ENCODE data around the gene CNGB1. TPM values are rescaled to one million over a fixed set of nuclear protein-coding genes. Genes with fewer than 3 reads are reported as not detected.

The CNGB1 gene
- total RNA-seq, 1 experiment from 2014 or later = not detected

DNA sequence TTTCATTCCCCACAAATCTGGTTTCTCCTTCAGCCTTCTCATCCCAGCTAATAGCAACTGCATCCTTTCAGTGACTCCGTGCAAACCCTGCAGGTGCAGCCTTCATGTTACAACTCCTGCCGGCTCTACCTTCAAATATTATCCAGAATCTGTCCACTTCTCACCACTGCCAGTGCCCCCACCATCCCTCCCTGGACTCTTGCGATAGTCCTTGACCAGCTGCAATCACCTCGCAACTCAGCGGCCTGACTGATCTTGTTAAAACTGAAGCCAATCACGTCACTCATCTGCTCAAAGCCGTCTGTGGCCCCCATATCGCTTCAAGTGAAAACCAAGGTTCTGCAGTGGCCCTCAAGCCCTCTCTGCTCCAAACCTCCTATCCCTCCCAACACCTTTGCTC lies 125.8 kb downstream of the CNGB1 start:
- ChIA-PET POLR2A (no interaction called here), CTCF (no interaction called here)
- H3K36me3 Mint-ChIP-seq = no peaks in the 10 kb centered on the region
- no peak overlapping the region for H3K4me3 Mint-ChIP-seq
- no peaks in the 10 kb centered on the region for H3K9me3 Mint-ChIP-seq
- TF ChIP-seq, protein P1, sequence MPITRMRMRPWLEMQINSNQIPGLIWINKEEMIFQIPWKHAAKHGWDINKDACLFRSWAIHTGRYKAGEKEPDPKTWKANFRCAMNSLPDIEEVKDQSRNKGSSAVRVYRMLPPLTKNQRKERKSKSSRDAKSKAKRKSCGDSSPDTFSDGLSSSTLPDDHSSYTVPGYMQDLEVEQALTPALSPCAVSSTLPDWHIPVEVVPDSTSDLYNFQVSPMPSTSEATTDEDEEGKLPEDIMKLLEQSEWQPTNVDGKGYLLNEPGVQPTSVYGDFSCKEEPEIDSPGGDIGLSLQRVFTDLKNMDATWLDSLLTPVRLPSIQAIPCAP (CRISPR knock-in tag; IDR thresholded peaks at IDR 0.05) = no peak
- peak; percentile 68; the same call in 1 of the 2 replicates for TF ChIP-seq GABPB1 (CRISPR knock-in tag; IDR thresholded peaks at IDR 0.05)
- H3K4me1 Mint-ChIP-seq = peaks cover 52% of the 10 kb centered on the region
- DNase-seq (ENCODE audit: low spot score) (no peak), ATAC-seq (no peak)
- peak overlapping the region; percentile 80; the same call in 1 of the 2 replicates for H3K27ac Mint-ChIP-seq
- H3K27me3 Mint-ChIP-seq (ENCODE audit: low read depth) = no peaks in the 10 kb centered on the region; the same call in 1 of the 2 replicates

DNA sequence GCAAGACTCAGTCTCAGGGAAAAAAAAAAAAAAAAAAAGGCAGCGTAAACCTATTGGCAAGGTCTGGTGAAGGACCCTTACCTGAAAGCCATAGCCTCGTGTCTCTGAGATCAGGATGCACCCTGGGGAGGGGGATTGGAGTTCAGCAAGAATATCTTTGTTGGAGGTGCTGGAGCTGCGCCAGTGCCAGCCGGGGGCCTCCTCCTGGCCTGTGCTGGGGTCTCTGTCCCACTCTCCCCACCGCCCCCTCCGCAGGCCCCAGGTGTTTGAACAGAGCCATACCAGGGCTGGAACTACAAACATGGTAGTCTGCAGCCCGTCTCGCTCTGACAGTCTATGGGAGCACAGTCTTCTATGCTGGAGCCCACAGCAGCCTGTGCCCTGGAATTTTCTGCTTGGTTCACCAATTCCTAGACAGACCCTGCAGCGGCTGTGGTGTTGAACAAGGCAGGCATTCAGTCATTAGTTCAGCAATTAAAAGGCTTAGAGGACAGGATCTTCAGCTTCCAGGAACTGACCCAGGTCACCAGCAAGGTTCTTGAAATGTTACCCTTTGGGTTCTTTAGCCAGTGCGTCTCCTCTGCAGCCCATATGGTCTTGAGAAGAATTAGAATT lies 126.4 kb downstream of the CNGB1 start:
- H3K4me1 Mint-ChIP-seq = peaks cover 56% of the 10 kb centered on the region
- TF ChIP-seq ZNF138 (CRISPR knock-in tag; conservative IDR thresholded peaks at IDR 0.05) (no peak), ATF3 (CRISPR knock-in tag; conservative IDR thresholded peaks at IDR 0.05) (no peak), ZBTB43 (CRISPR knock-in tag; IDR thresholded peaks at IDR 0.05) (no peak), NR3C1 (CRISPR knock-in tag; conservative IDR thresholded peaks at IDR 0.05; ENCODE audit: low read depth) (no peak)
- ChIA-PET POLR2A (no interaction called here), CTCF (no interaction called here)
- H3K27me3 Mint-ChIP-seq (ENCODE audit: low read depth) = no peaks in the 10 kb centered on the region; the same call in 1 of the 2 replicates
- no peak overlapping the region for H3K4me3 Mint-ChIP-seq
- H3K27ac Mint-ChIP-seq = no peak overlapping the region
- no peak for ATAC-seq
- no peaks in the 10 kb centered on the region for H3K9me3 Mint-ChIP-seq
- no peaks in the 10 kb centered on the region for H3K36me3 Mint-ChIP-seq
- no peak for DNase-seq (ENCODE audit: low spot score)

DNA sequence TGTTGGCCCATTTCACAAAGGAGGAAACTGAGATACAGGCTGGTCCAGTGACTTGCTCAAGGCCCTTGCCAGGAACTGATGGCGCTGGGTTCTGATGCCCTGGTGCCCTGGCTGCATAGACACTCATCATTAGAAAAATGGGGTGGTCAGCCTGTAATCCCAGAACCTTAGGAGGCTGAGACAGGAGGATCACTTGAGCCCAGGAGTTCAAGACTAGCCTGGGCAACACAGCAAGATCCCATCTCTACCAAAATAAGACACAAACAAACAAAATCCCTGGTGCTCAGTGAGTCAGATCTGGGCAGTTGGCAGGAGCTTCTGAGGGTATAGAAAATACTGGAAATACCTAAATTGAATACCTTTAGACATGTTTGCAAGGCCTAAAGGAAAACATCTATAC lies 127.5 kb downstream of the CNGB1 start:
- H3K36me3 Mint-ChIP-seq = no peaks in the 10 kb centered on the region
- ChIA-PET POLR2A (no interaction called here), CTCF (no interaction called here)
- DNase-seq (ENCODE audit: low spot score) = no peak
- ATAC-seq = no peak
- no peaks in the 10 kb centered on the region; the same call in 1 of the 2 replicates for H3K27me3 Mint-ChIP-seq (ENCODE audit: low read depth)
- peaks cover 49% of the 10 kb centered on the region for H3K4me1 Mint-ChIP-seq
- 0 out of 2 replicates have a peak, but pooled peaks have one; percentile 60 for TF ChIP-seq ZNF121 (CRISPR knock-in tag; IDR thresholded peaks at IDR 0.05)
- no peak for TF ChIP-seq HMGXB4 (CRISPR knock-in tag; IDR thresholded peaks at IDR 0.05)
- H3K27ac Mint-ChIP-seq = no peak overlapping the region
- H3K9me3 Mint-ChIP-seq = no peaks in the 10 kb centered on the region
- no peak overlapping the region for H3K4me3 Mint-ChIP-seq

GRCh38 chr16:57842601-57843000 lies 128.3 kb downstream of the CNGB1 start:
- no peaks in the 10 kb centered on the region; the same call in 1 of the 2 replicates for H3K27me3 Mint-ChIP-seq (ENCODE audit: low read depth)
- no peaks in the 10 kb centered on the region for H3K36me3 Mint-ChIP-seq
- ChIA-PET CTCF (interaction anchor here (0.7 kb wide), 1 partner anchor 71 kb away, joined by 3 read pairs; no protein-coding TSS in a partner anchor), POLR2A (no interaction called here)
- H3K9me3 Mint-ChIP-seq = no peaks in the 10 kb centered on the region
- H3K4me1 Mint-ChIP-seq = peaks cover 55% of the 10 kb centered on the region
- no peak overlapping the region for H3K27ac Mint-ChIP-seq
- no peak for DNase-seq (ENCODE audit: low spot score)
- ATAC-seq = no peak
- no peak overlapping the region for H3K4me3 Mint-ChIP-seq
- no peak for TF ChIP-seq KAT7 (CRISPR knock-in tag; IDR thresholded peaks at IDR 0.05; ENCODE audit: borderline replicate concordance)
- TF ChIP-seq NFE2L1 (CRISPR knock-in tag; IDR thresholded peaks at IDR 0.05) = no peak
- no peak for TF ChIP-seq NR2C2 (CRISPR knock-in tag; IDR thresholded peaks at IDR 0.05)
- no peak for TF ChIP-seq ZMAT4 (CRISPR knock-in tag; IDR thresholded peaks at IDR 0.05)
- TF ChIP-seq ZBTB21 (CRISPR knock-in tag; IDR thresholded peaks at IDR 0.05; ENCODE audit: borderline replicate concordance) = no peak
- TF ChIP-seq SMAD4 (CRISPR knock-in tag; IDR thresholded peaks at IDR 0.05) = no peak
- no peak for TF ChIP-seq E2F5 (CRISPR knock-in tag; IDR thresholded peaks at IDR 0.05)
- no peak for TF ChIP-seq ESRRA (CRISPR knock-in tag; IDR thresholded peaks at IDR 0.05; ENCODE audit: borderline replicate concordance)
- TF ChIP-seq, protein P2, sequence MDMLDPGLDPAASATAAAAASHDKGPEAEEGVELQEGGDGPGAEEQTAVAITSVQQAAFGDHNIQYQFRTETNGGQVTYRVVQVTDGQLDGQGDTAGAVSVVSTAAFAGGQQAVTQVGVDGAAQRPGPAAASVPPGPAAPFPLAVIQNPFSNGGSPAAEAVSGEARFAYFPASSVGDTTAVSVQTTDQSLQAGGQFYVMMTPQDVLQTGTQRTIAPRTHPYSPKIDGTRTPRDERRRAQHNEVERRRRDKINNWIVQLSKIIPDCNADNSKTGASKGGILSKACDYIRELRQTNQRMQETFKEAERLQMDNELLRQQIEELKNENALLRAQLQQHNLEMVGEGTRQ (CRISPR knock-in tag; IDR thresholded peaks at IDR 0.05) = no peak
- no peak for TF ChIP-seq MXD4 (CRISPR knock-in tag; IDR thresholded peaks at IDR 0.05; ENCODE audit: borderline replicate concordance)
- TF ChIP-seq NFATC4 (CRISPR knock-in tag; IDR thresholded peaks at IDR 0.05) = no peak
- TF ChIP-seq, protein P3, sequence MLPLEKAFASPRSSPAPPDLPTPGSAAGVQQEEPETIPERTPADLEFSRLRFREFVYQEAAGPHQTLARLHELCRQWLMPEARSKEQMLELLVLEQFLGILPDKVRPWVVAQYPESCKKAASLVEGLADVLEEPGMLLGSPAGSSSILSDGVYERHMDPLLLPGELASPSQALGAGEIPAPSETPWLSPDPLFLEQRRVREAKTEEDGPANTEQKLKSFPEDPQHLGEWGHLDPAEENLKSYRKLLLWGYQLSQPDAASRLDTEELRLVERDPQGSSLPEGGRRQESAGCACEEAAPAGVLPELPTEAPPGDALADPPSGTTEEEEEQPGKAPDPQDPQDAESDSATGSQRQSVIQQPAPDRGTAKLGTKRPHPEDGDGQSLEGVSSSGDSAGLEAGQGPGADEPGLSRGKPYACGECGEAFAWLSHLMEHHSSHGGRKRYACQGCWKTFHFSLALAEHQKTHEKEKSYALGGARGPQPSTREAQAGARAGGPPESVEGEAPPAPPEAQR (CRISPR knock-in tag; IDR thresholded peaks at IDR 0.05) = no peak
- no peak for TF ChIP-seq ZNF263 (CRISPR knock-in tag; IDR thresholded peaks at IDR 0.05; ENCODE audit: low read depth)

All from WTC11 (cell line).